HL-60/S4 treated with retinoic acid at 250 ng/mL for 4 days and 3 days (cell line): ENCODE measurements around the gene USP44.

Experiments used
- in situ Hi-C: fragments of 300-500 bp; cut with MboI; formaldehyde crosslinking; loops from 2 replicates; pipeline ENCODE4 v1.7.0; 2022; ENCODE audit warnings: low sequenced_read_pairs

Gene USP44

DNA sequence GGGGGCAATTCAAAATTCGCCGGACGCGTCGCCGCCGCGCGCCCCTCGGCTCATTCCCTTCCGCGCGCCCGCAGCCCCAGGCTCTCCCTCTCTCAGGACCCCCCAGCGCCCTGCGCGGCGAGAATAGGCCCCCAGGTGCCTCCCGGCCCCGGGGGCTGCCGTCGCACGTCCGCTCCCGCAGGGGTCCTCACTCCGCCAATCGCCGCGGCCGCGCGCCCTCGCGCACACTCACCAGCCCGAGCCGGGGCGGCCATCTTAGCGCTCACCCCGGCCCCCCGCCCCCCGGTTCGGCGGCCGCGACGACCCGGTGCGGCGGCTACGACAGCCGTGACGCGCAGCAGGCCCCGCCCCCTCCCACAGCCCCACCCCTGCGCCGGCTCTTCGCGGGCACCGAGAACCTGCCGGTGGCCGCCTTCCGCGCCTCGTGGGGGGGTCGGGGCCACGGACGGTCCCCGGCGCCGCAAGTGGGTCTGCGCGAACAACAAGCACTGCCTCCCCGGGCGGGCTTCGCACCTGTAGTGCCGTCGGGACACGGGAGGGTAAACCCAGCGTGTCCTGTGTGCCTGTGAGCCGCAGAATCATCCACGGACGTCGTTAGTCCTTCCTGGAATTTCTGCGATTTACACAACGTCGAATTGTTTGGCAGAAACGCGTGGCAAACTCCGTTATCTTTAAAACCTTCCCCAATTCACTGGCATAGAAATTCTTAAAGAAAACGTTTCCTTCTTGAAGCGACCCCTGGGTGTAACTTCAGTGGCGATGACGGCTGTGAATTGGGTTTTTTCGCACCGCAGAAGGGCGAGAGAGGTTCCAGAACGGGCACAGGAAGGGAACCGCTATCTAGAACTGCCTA, 2.5 kb downstream of the USP44 start:
- in situ Hi-C loops: no loop called here

DNA sequence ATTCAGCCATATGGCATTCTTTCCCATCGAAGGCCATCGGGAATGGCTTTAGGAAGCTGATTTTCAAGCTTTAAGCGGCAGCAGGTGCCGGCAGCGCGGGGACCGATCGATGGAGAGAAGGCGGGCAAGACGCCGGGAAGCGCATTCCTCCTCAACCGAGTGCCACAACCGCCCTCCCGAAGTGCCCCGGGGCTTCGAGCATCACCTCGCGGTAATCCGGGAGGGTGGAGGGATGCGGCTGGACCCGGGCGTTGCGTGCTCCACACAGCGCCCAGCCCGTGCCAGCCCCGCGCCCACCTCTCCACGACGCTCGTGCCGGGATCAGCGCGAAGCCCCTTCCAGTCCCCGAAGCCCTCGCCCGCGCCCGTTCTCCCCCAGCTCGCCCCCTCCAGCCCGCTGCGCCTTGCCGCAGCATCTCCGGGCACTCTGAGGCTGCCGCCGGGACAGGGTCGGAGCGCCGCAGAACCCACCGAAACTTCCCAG, 3.2 kb downstream of the USP44 start:
- in situ Hi-C loops: no loop called here

DNA sequence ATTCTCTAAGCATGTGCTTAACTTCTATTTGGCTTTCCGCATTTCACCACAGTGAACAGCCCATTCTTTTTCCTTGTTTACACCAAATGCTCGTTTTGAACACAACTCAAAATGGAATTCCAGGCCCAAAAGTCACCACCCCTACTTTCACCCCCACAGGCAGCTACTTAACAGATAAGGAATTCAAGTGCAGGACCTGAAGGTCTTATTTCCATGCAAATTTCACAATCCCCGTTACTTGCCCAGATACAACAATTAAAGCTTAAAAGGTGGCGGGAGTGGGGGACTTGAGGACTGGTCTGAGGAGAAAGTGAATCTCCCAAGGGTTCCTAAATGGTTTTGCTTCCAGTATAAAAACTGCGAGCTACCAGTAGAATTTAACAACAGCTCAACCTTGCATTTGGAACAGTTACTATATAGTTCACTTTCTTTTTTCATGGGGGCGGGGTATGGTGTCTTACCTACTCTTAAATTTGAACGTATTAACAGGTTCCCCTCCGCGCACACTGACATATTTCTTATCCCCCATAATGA, 3.7 kb downstream of the USP44 start:
- in situ Hi-C loops: no loop called here

DNA sequence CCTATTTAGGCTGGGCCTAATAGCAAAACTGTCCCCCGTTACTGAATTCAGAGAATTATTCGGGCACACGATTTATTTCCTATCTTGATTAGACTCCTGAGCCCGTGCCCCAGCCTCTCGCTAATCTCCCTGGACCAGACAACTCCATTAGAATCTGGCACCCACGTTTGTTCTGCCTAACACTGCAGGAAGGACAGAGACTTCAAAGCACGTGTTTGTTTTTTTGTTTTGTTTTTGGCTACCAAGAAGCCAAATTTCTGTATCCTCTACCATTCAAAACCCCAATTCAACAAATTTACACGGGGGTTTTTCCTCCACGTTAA, 4.8 kb downstream of the USP44 start:
- in situ Hi-C loops: no loop called here

DNA sequence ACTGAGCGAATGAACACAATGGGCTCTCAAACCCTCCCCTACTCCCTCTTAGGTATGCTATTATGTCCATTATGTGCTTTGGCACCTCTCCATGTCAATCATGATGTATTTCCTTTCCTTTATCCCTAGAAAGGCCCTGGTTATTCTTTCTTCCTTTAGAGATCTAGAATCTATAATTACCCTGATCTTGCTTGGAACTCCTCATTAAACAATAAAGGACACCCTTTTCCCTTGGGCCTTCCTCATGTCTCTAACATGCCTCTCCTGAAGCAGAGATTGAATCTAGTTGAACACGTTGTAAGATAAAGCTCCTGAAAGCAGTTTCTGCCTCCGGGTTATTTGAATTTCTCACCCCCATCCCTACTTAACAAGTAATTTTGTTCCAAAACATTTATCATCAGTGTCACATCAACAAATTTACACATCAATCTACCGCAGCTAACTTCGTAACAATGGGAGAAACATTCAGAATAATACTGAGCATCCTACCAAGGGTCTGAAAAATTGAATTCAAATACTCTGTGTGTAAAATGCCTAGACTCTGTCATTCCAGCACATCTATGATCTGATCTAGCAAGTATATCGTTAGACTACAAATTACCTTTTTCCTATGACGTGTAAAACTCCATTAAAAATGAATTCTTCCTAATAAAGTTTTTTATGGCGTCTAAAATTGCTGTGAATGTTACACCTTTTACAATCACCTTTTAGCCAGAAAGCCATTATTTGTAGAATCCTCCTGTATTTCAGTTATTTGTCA, 5.4 kb downstream of the USP44 start:
- in situ Hi-C loops: no loop called here

DNA sequence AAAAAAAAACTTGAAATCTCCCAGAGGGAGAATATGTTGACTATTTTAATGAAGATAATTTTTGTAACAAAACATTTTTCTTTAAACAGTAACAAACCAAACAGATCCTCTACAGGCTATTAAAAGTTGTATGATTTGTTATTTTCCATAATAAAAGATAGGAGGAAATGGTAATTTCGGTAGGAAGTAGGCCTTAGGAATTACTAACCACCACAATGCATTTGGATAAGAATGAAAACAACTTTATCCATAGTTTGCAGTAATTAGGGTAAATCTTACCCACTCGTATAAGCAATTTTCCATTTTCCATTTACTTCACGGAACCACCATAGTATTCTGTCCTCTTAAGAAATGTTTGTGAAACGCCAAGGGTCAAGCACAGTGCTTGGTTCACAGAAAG, 6.0 kb downstream of the USP44 start:
- in situ Hi-C loops: no loop called here

DNA sequence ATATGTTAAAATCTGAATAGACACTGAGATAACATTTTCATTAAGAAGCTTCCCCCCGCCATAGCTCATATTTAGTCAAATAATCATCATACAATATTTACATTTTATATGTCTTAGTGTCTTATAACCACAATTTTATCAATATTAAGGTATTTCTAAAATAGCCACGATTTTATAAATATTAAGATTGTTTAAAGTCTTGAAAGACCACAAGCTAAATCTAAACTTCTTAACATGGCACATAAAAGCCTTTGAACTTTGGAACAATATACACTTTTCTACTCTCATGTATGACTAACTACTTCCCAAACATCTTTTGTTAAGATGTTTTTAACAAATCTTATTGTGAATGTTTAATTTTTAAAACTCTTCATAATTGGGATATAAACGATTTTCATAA, 6.5 kb downstream of the USP44 start:
- in situ Hi-C loops: no loop called here

DNA sequence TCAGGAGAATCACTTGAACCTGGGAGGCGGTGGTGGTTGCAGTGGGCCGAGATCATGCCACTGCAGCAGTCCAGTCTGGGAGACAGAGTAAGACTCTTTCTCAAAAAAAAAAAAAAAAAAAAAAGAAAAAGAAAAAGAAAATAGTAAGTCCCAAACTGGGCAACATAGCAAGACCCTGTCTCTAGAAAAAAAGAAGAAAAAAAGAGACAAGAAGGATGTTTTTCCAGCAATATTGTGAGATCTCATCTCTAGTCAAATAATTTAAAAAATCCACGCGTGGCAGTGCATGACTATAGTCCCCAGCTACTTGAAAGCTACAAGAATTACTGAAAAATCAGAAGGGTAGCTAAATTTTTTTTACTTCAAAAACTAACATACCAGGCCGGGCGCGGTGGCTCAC, 8.0 kb downstream of the USP44 start:
- in situ Hi-C loops: no loop called here

DNA sequence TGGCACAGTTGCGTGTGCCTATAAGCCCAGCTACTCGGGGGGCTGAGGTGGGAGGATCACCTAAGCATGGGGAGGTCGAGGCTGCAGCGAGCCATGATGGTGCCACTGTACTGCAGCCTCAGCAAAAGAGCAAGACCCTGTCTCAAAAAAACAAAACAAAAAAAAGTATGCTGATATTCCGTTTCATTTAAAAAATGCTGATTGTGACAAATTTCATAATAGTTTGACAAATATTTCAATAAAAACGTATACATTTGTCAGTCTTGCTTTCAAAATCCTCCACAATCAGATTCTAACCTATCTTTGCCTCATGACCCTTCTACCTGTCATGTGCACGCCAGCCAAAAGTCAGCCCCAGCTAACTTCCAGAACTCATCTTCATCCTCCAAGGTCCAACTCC, 9.8 kb downstream of the USP44 start:
- in situ Hi-C loops: no loop called here

DNA sequence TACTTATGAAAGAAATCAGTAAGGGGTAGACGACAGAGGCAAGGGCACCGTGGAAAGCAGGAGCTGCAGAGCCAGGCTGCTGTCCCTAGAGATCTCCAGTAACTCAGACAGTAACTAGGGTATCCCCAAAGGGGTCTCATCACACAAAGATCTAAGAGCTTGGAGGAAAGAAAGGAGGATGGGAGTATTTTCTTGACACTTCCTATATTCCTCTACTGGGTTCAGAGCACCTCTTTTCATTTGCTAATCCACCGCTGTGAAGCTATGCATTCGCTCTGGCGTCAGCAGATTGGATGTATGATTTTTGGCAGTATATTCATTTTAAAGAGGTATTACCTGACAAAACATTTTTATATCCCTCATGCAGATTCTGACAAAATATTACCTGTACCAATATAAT, 12.6 kb downstream of the USP44 start:
- in situ Hi-C loops: loop anchor here (10.0 kb wide), 1 partner anchor 434 kb away; no protein-coding TSS in a partner anchor

DNA sequence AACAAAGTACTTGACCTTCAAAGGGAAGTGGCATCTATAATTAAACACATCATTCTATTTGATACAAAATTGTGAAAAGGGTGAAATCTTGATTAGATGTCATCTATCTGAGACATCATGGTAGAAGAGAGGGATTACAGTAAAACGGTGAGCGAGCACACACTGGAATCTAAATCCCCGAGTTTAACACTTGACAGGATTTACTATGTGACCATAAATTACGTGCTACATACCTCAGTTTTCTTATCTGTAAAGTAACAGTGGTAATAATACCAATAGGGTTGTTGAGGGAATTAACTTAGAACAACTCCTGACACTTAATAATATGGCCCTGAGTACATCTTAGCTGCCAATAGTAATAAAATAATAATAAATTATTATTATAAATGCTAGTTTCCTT, 13.3 kb downstream of the USP44 start:
- in situ Hi-C loops: loop anchor here (10.0 kb wide), 1 partner anchor 433 kb away; no protein-coding TSS in a partner anchor

DNA sequence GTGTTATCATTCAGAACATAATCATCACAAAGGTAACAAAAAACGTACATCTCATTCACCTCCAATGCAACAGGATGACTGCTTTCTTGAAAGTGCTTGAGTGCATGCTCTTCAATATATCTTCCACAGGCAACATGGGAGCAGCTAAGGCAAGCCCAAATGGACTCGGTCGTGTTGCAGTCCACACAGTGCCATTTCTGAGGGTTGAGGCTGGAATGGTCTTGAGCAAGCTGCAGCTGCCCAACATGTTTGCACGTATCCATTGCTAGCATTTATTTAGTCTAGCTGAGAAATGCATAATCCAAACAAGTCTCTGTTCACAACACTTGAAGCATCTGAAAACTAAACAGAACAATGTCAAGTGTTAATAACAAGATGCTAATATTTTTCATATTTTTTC, 17.3 kb downstream of the USP44 start:
- in situ Hi-C loops: loop anchor here (10.0 kb wide), 1 partner anchor 429 kb away; no protein-coding TSS in a partner anchor

DNA sequence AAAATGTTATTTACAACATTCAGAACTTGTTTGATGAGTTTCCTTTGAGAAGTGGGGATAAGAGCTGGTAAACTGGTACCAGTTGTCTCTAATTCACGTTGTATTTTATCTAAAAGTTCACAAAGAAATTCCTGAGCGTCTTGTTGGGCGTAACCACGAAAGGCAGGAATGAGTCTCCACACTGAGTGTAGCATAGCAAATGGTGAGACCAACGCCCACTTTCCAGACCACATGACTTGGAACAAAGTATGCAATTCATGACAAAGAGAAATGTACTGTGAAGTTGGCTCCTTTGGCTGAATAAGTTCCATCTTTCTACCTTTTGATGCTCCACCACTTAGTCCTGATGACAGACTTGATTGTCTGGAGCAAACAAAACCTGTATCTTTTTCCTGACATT, 18.4 kb downstream of the USP44 start:
- in situ Hi-C loops: loop anchor here (10.0 kb wide), 1 partner anchor 428 kb away; no protein-coding TSS in a partner anchor

DNA sequence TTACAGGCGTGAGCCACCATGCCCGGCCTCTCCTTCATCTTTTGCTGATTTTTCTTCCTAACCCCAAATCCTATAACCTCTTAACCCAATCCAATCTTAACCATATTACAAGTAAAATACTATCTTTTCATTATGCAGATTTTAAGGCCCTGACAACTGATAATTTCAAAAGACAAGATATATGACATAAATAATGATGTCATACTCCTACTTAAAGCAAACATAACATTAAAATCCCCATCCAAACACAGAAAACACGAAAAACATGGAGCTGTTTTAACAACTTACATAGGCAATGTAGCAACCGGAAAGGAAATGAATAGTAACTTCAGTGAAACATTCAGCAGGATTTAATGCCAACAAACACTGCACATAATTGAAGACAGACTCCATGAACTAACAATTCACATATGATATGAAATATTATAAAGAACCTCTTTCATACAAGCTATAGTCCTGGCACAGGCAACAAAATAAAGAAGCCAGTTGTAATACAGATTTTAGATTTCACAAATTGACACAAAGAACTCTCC, 21.5 kb downstream of the USP44 start:
- in situ Hi-C loops: loop anchor here (10.0 kb wide), 1 partner anchor 425 kb away; no protein-coding TSS in a partner anchor

DNA sequence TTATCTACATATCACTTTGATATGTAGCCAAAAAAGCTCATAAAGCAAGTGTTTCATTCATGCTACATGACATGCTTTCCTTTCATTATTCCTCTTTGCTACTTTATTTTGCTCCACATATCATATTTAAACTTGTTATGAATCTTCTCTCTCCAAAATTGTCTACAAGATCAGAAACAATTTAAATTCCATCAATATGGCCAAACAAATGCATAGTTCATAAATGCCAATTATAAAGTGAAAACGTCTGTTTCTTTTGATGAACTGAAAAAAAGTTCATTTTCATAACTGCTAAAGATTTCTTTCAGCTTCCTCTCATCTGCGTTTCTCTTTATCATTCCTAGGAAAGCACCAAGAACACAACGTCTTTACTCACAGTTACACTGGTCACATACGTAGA, 22.8 kb downstream of the USP44 start:
- in situ Hi-C loops: no loop called here

DNA sequence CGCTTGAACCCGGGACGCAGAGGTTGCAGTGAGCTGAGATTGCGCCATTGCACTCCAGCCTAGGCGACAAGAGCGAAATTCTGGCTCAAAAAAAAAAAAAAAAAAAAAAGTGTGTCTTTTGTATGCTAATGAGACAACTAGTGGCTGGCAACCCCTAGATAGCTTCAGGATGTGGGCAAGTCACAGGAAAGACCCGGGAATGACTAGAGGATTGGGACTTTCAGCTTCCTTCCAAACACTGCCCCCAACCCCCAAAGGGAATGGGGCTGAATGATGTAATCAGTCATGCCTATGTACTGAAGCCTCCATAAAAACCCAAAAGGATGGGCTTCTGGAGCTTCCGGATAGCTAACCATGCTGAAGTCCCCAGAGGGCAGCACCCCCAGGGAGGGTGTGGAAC, 28.6 kb downstream of the USP44 start:
- in situ Hi-C loops: no loop called here

DNA sequence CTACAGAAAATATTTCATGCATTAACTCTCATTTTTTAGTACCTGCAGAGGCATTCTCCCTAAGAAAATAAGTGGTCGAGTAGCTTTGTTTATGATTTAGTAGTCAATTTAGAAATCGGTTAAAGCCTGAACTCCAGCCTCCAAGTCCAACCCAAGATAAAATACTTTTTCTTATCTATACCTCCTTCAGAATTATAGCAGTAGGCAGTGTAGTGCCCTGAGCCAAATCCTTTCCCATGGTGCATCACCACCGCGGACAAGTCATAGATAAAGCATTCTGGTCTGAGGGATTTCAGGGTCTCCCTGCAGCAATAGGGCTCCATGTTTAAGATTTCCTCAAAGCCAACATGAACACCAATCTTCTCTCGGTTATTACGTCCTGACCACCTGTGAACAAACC, 30.5 kb downstream of the USP44 start:
- in situ Hi-C loops: no loop called here

DNA sequence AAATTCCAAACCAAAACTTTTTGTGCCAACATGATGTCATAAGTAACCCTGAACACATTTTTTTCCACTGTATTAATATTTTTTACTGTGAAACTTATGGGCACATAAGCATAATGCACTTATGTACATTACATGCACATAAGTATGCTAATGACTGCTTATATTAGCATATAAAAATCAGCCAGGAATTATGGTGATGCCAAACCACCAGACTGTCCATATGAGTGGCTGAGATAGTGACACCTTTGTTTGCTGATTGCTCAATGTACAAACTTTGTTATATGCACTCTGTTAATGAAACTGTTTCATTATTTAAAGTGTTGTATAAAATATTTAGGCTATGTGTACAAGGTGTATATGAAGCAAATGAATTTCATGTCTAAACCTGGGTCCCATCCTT, 32.3 kb downstream of the USP44 start:
- in situ Hi-C loops: no loop called here

DNA sequence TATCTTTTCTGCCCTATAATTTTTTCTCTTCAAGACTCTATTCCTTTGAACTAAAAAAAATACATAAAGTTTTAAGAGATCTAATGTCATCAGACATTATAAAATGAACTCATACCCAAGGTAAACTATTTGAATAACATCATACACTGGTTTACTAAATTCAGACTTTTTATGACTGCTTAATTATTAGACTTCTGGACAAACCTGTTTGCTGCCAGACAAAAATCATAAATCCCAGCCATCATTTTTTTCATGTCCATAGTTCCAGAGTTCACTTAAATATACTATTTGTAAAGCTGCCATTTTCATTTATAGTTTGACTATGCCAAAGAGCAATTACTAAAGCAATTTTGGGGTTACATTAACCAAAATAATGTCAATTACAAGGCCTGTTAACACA, 34.0 kb downstream of the USP44 start:
- in situ Hi-C loops: no loop called here

DNA sequence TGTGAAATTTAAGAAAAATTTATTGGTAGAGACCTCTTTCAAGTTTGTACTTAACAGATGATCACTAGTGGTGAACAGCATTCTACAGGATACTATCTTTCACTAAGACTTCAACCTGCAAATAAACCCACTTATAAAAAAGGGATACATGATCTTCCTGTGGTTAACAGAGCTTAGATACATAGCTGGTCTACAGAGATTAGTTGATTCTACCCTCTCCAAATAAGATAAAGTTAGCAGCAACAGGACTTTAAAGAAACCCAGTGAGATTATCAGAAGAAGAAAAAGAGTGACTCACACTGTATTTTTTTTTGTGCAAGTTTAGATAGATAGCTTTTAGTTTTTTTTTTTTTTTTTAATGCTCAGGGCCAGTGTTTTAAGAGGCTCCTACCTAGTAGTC, 34.5 kb downstream of the USP44 start:
- in situ Hi-C loops: no loop called here

DNA sequence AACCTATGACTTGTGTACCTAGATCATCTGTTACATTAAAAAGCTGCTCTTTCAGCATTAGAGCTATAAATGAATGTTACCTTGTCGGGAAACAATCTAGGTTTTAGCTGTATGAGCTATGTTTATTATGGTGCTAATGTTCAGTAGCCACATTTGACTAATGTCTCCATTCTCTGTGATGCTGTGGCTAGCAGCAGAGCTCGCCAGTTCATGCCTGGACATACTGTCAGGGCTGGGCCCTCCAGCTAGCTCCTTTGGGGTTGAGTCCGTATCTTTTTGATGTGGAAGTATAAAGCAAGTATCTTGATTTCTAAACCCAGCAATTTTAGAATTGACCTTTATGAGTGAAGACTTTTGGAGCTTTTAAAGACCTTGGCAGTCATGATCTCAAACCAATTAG, 36.1 kb downstream of the USP44 start:
- in situ Hi-C loops: no loop called here

DNA sequence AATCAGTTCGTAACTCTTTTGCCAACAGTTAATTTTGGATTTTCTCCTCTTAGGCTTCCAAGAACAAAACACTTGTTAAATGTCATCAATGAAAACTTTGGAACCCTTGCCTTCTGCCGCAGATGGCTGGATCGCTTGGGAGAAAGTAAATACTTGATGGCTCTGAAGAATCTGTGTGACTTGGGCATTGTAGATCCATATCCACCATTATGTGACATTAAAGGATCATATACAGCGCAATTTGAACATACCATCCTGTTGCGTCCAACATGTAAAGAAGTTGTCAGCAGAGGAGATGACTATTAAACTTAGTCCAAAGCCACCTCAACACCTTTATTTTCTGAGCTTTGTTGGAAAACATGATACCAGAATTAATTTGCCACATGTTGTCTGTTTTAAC, 37.7 kb downstream of the USP44 start:
- in situ Hi-C loops: no loop called here
